Osteocyte (in vitro differentiated cells): ENCODE measurements around the gene RGS10. TPM values are rescaled to one million over a fixed set of nuclear protein-coding genes. Genes with fewer than 3 reads are reported as not detected.

Source experiments
- DNase-seq: peaks from one replicate; pipeline ENCODE4 v3.0.0; 2021; ENCODE audit warnings: mixed read lengths; ENCODE audit not compliant: unreplicated experiment; ENCODE audit errors: extremely low spot score
- H3K27ac Mint-ChIP-seq: one replicate; pipeline ENCODE4 v1.8.0; 2021; ENCODE audit warnings: mild to moderate bottlenecking, mixed read lengths; ENCODE audit not compliant: unreplicated experiment
- H3K27me3 Mint-ChIP-seq: one replicate; pipeline ENCODE4 v1.8.0; 2021; ENCODE audit warnings: mixed read lengths; ENCODE audit not compliant: unreplicated experiment
- H3K36me3 Mint-ChIP-seq: one replicate; pipeline ENCODE4 v1.8.0; 2021; ENCODE audit warnings: mixed read lengths; ENCODE audit not compliant: unreplicated experiment
- H3K4me1 Mint-ChIP-seq: one replicate; pipeline ENCODE4 v1.8.0; 2021; ENCODE audit warnings: mixed read lengths; ENCODE audit not compliant: unreplicated experiment
- H3K4me3 Mint-ChIP-seq: one replicate; pipeline ENCODE4 v1.8.0; 2021; ENCODE audit warnings: mild to moderate bottlenecking, moderate library complexity, mixed read lengths; ENCODE audit not compliant: unreplicated experiment
- H3K9me3 Mint-ChIP-seq: one replicate; pipeline ENCODE4 v1.8.0; 2021; ENCODE audit warnings: mixed read lengths; ENCODE audit not compliant: unreplicated experiment
- total RNA-seq: library from RNA; stranded (reverse); gene quantifications from 2 replicates; pipeline ENCODE4 v1.2.1, GENCODE V29; 2021
- TF ChIP-seq, protein P1 (sequence below): fragments of 200-600 bp; sonication (generic); IDR thresholded peaks from 2 replicates; pipeline ENCODE4 v1.5.0; 2021; ENCODE audit warnings: antibody characterized with exemption, mild to moderate bottlenecking, moderate library complexity

Gene RGS10
- total RNA-seq, 1 donor from 2014 or later = 23.3 TPM

DNA sequence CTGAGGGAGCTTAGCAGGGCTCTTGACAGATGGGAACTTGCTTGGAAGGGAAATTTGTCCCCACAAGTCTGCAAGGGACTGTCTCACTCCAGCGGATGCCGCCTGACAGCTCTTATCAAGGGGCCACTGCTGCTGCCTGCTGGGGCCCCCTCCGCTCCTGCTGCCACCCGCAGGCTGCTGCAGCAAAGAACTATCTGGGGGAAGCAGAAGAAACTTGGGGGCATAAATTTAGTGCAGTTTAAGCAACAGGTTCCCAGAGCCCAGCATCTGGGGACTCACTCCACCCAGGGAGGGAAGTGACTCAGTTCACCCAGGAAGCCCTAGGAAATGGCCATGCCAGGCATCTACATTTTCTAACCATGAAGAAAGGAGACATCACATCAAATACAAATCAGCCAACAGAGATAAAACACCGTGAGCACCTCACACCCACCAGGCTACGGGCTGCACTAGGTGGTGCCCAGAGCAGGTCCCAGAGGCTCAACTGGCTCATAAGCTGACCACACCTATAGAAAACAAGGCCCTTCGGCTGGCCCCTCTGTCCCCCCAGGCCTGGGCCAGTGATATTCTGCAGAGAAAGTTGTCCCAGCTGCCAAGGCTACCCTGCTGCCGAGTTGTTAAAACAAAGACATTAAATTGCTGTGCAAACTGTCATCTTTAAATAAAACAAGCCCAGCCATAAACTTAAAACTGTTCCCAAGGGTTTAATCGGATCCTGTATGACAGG, 3.7 kb downstream of the RGS10 start:
- H3K27me3 Mint-ChIP-seq = no peaks in the 10 kb centered on the region
- DNase-seq = no peak
- TF ChIP-seq, protein P1, sequence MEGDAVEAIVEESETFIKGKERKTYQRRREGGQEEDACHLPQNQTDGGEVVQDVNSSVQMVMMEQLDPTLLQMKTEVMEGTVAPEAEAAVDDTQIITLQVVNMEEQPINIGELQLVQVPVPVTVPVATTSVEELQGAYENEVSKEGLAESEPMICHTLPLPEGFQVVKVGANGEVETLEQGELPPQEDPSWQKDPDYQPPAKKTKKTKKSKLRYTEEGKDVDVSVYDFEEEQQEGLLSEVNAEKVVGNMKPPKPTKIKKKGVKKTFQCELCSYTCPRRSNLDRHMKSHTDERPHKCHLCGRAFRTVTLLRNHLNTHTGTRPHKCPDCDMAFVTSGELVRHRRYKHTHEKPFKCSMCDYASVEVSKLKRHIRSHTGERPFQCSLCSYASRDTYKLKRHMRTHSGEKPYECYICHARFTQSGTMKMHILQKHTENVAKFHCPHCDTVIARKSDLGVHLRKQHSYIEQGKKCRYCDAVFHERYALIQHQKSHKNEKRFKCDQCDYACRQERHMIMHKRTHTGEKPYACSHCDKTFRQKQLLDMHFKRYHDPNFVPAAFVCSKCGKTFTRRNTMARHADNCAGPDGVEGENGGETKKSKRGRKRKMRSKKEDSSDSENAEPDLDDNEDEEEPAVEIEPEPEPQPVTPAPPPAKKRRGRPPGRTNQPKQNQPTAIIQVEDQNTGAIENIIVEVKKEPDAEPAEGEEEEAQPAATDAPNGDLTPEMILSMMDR = no peak
- H3K4me1 Mint-ChIP-seq = peaks cover 33% of the 10 kb centered on the region
- no peak overlapping the region for H3K27ac Mint-ChIP-seq
- no peaks in the 10 kb centered on the region for H3K9me3 Mint-ChIP-seq
- no peaks in the 10 kb centered on the region for H3K36me3 Mint-ChIP-seq
- no peak overlapping the region for H3K4me3 Mint-ChIP-seq

DNA sequence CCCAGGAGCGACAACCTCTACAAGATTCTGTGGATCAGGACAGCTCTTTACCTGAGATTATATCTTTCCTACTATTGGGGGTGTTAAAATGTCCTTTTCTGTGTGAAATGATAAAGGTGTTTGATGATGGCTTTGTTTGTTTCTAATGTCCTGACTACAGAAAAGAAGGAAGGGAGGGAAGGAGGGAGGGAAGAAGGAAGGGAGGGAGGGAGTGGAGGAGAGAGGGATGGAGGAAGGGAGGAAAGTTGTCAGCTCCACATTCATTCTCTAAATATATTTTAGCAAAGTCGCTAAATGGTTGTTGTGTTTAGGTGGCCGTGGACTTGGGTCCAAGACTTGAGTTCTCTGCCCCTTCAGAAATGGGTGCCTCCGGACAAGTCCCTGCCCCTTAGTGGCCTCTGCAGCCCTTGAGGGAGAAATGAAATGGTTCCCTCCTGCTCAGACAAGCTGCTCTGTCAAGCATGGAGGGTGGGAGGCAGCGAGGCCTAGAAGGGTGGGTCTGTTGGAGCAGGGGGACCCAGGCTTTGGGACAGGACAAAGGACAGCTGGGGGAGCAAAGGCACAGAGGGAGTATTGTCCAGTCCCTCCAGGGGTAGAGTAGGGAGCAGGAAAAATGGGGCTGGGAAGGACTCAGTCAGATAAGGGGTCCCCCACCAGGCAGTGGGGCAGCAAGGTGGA, 4.4 kb downstream of the RGS10 start:
- H3K4me3 Mint-ChIP-seq = no peak overlapping the region
- peaks cover 28% of the 10 kb centered on the region for H3K4me1 Mint-ChIP-seq
- H3K27me3 Mint-ChIP-seq = no peaks in the 10 kb centered on the region

DNA sequence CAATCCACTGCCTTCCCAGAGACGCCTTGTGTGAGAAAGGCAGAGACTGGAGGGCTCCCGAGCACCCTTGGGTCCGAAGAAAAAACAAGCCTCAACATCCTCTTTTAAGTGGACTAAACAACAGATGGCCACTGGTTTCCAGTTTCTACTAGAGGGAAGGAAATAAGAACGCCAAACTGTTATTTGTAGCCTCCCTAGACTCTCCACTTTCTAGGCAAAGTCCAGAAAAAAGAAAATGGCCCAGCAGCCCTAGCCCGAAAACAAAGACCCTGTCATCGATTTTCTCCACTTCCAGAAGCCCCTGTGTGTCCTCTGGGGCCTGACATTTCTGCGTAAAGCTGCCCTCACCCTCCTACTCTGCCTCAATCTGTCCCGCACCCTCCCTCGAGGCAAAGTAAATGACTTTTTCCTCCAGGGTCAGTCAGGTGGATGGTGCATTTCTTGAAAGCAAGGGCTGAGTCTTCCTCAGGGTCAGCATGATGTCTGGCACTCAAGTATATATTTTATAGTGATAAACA, 6.0 kb downstream of the RGS10 start:
- no peak overlapping the region for H3K4me3 Mint-ChIP-seq
- TF ChIP-seq, protein P1 = no peak
- H3K9me3 Mint-ChIP-seq = no peaks in the 10 kb centered on the region
- no peak for DNase-seq
- no peaks in the 10 kb centered on the region for H3K36me3 Mint-ChIP-seq
- H3K27ac Mint-ChIP-seq = no peak overlapping the region
- peaks cover 28% of the 10 kb centered on the region for H3K4me1 Mint-ChIP-seq
- H3K27me3 Mint-ChIP-seq = no peaks in the 10 kb centered on the region

More for the DNA sequence above, 4.4 kb downstream of the RGS10 start:
- no peak overlapping the region for H3K27ac Mint-ChIP-seq
- DNase-seq = no peak
- TF ChIP-seq, protein P1 = no peak
- H3K9me3 Mint-ChIP-seq = no peaks in the 10 kb centered on the region
- no peaks in the 10 kb centered on the region for H3K36me3 Mint-ChIP-seq

DNA sequence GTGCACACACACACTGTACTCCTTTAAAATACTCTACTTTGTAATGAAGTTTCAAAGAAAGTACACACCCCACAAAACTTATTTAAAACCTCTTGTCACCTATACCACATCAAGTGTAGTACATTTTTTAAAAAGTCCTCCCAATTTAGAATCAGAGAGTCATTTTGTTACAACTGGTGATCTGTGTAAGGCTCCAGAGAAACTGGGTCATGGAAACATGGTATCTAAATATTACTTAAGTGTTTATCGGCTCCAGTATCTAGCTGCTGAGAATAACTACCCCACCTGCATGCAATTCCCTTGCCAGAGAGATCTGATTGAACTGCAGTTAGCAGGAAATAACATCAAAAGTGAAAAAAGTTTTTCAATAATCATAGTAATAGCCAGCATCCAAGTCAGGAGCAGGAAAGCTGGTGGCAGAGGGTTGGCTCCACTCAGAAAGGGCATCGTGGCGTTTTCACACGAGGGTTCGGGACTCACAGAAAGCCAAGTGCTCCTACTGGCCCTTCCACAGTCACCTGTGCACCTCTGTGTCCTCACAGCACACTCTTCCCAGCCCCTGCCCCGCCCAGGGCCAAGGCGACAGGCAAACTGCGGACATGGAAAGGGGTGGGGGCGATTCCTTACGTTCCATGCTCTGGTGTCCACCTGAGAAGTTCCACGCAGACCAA, 6.5 kb downstream of the RGS10 start:
- TF ChIP-seq, protein P1 = no peak
- H3K4me3 Mint-ChIP-seq = no peak overlapping the region
- H3K36me3 Mint-ChIP-seq = no peaks in the 10 kb centered on the region
- no peak for DNase-seq
- no peaks in the 10 kb centered on the region for H3K9me3 Mint-ChIP-seq
- no peak overlapping the region for H3K27ac Mint-ChIP-seq
- no peaks in the 10 kb centered on the region for H3K27me3 Mint-ChIP-seq
- peaks cover 29% of the 10 kb centered on the region for H3K4me1 Mint-ChIP-seq

DNA sequence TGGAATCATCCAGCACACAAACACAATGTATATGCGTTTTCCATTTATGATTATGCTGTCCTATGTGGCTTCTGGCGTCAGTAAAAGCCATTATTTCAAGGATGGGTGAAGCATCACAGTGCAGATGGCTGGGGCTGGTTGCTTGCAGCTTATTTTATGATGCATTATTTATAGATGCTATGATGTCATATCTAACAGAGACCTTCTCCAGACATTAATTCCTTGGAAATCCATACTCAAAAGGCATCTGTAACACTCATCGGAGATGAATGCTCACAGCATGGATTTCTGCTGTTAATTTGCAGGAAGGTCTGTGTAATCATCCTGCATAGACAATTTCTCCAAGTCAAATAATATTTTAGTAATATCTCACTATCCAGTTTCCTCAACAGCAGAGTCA, 7.2 kb downstream of the RGS10 start:
- Mint-ChIP-seq H3K27me3 (no peaks in the 10 kb centered on the region), H3K4me3 (no peak overlapping the region)
- no peak for DNase-seq

More for the DNA sequence above, 7.2 kb downstream of the RGS10 start:
- H3K36me3 Mint-ChIP-seq = no peaks in the 10 kb centered on the region
- TF ChIP-seq, protein P1 = no peak
- no peaks in the 10 kb centered on the region for H3K9me3 Mint-ChIP-seq
- H3K4me1 Mint-ChIP-seq = peaks cover 30% of the 10 kb centered on the region
- H3K27ac Mint-ChIP-seq = no peak overlapping the region
